Endothelial cell (in vitro differentiated cells): ENCODE measurements around the gene MED27. TPM values are rescaled to one million over a fixed set of nuclear protein-coding genes. Genes with fewer than 3 reads are reported as not detected.

Experiments
- DNase-seq: peaks from one replicate; pipeline ENCODE4 v3.0.0; 2021; ENCODE audit warnings: low spot score
- H3K27ac Mint-ChIP-seq: one replicate; pipeline ENCODE4 v1.8.0; 2021; ENCODE audit warnings: mixed read lengths, inconsistent platforms; ENCODE audit not compliant: unreplicated experiment
- H3K27me3 Mint-ChIP-seq: one replicate; pipeline ENCODE4 v1.8.0; 2021; ENCODE audit warnings: mild to moderate bottlenecking, moderate library complexity, mixed read lengths, inconsistent platforms; ENCODE audit not compliant: unreplicated experiment
- H3K36me3 Mint-ChIP-seq: one replicate; pipeline ENCODE4 v1.8.0; 2021; ENCODE audit warnings: mild to moderate bottlenecking, low read depth, mixed read lengths, inconsistent platforms; ENCODE audit not compliant: unreplicated experiment
- H3K4me1 Mint-ChIP-seq: one replicate; pipeline ENCODE4 v1.8.0; 2021; ENCODE audit warnings: mild to moderate bottlenecking, mixed read lengths, inconsistent platforms; ENCODE audit not compliant: unreplicated experiment
- H3K4me3 Mint-ChIP-seq: one replicate; pipeline ENCODE4 v1.8.0; 2021; ENCODE audit warnings: mild to moderate bottlenecking, mixed read lengths, inconsistent platforms; ENCODE audit not compliant: unreplicated experiment
- H3K9me3 Mint-ChIP-seq: one replicate; pipeline ENCODE4 v1.8.0; 2021; ENCODE audit warnings: mixed read lengths, inconsistent platforms; ENCODE audit not compliant: unreplicated experiment
- total RNA-seq: library from RNA; stranded (reverse); fragmentation: NEBNext Ultra II Directional; extraction: Animal tissue kit (Norgen Biotek cat#: 25700); gene quantifications from one replicate; pipeline ENCODE4 v1.2.1, GENCODE V29; 2021; ENCODE audit not compliant: unreplicated experiment
- TF ChIP-seq, protein P1 (sequence below): fragments of 200-600 bp; sonication (generic); IDR thresholded peaks from one replicate; pipeline ENCODE4 v1.5.0; 2021; ENCODE audit warnings: antibody characterized with exemption; ENCODE audit not compliant: unreplicated experiment

MED27 gene
- total RNA-seq, 1 donor from 2014 or later = 24.0 TPM

- DNase-seq = no peak
- no peaks in the 10 kb centered on the region for H3K36me3 Mint-ChIP-seq
- TF ChIP-seq, protein P1, sequence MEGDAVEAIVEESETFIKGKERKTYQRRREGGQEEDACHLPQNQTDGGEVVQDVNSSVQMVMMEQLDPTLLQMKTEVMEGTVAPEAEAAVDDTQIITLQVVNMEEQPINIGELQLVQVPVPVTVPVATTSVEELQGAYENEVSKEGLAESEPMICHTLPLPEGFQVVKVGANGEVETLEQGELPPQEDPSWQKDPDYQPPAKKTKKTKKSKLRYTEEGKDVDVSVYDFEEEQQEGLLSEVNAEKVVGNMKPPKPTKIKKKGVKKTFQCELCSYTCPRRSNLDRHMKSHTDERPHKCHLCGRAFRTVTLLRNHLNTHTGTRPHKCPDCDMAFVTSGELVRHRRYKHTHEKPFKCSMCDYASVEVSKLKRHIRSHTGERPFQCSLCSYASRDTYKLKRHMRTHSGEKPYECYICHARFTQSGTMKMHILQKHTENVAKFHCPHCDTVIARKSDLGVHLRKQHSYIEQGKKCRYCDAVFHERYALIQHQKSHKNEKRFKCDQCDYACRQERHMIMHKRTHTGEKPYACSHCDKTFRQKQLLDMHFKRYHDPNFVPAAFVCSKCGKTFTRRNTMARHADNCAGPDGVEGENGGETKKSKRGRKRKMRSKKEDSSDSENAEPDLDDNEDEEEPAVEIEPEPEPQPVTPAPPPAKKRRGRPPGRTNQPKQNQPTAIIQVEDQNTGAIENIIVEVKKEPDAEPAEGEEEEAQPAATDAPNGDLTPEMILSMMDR = no peak
- no peaks in the 10 kb centered on the region for H3K27me3 Mint-ChIP-seq
- peaks cover 14% of the 10 kb centered on the region for H3K4me1 Mint-ChIP-seq
- H3K27ac Mint-ChIP-seq = no peak overlapping the region
- no peak overlapping the region for H3K4me3 Mint-ChIP-seq
- no peaks in the 10 kb centered on the region for H3K9me3 Mint-ChIP-seq
These were observed 226.2 kb downstream of the MED27 start for GRCh38 chr9:131853434-131853833.

GRCh38 chr9:131851414-131851813 is 228.3 kb downstream of the MED27 start:
- no peak overlapping the region for H3K27ac Mint-ChIP-seq
- peaks cover 14% of the 10 kb centered on the region for H3K4me1 Mint-ChIP-seq
- H3K9me3 Mint-ChIP-seq = no peaks in the 10 kb centered on the region
- no peak for DNase-seq
- H3K4me3 Mint-ChIP-seq = no peak overlapping the region
- no peaks in the 10 kb centered on the region for H3K27me3 Mint-ChIP-seq
- H3K36me3 Mint-ChIP-seq = no peaks in the 10 kb centered on the region
- TF ChIP-seq, protein P1 = no peak

DNA sequence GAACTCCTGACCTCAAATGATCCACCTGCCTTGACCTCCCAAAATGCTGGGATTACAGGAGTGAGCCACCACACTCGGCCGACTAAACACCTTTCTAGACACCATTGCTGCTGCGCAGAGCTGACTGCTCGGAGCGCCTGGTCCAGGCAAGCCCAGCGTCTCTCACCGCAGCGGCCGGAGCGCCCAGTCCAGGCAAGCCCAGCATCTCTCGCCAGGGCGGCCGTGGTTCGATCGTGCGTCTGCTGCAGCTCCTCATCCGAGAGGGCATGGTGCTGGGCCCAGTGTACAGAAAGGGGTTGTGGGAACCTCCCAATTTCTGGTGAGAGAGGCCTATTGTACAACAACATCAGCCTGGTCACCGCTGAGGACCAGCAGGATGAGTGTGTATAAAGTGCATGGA is 230.3 kb downstream of the MED27 start:
- no peak for DNase-seq
- Mint-ChIP-seq H3K36me3 (no peaks in the 10 kb centered on the region), H3K4me1 (peaks cover 5% of the 10 kb centered on the region), H3K4me3 (no peak overlapping the region), H3K9me3 (no peaks in the 10 kb centered on the region), H3K27ac (no peak overlapping the region), H3K27me3 (peaks cover 6% of the 10 kb centered on the region)
- TF ChIP-seq, protein P1 = no peak

- Mint-ChIP-seq H3K4me3 (no peak overlapping the region), H3K27me3 (peaks cover 6% of the 10 kb centered on the region), H3K9me3 (no peaks in the 10 kb centered on the region), H3K36me3 (no peaks in the 10 kb centered on the region), H3K27ac (no peak overlapping the region), H3K4me1 (peaks cover 5% of the 10 kb centered on the region)
- TF ChIP-seq, protein P1 = no peak
- DNase-seq = no peak
These were observed 231.0 kb downstream of the MED27 start for GRCh38 chr9:131848570-131849160.

- DNase-seq = no peak
- H3K27ac Mint-ChIP-seq = no peak overlapping the region
- H3K4me3 Mint-ChIP-seq = no peak overlapping the region
- peaks cover 5% of the 10 kb centered on the region for H3K4me1 Mint-ChIP-seq
- TF ChIP-seq, protein P1 = no peak
- no peaks in the 10 kb centered on the region for H3K9me3 Mint-ChIP-seq
- H3K36me3 Mint-ChIP-seq = no peaks in the 10 kb centered on the region
- peaks cover 8% of the 10 kb centered on the region for H3K27me3 Mint-ChIP-seq
These were observed 231.9 kb downstream of the MED27 start for GRCh38 chr9:131847665-131848354.
